22Rv1 (cell line): ENCODE results near the gene NYAP2.

Source experiments
- H3K27ac ChIP-seq: fragments of 450-650 bp; 2 replicates; pipeline ENCODE4 v1.5.1; 2017
- CTCF ChIP-seq: fragments of 450-650 bp; IDR thresholded peaks from 2 replicates; pipeline ENCODE4 v1.5.1; 2017; ENCODE audit warnings: mild to moderate bottlenecking
- ZFX ChIP-seq: fragments of 450-650 bp; IDR thresholded peaks from 2 replicates; pipeline ENCODE4 v1.6.1; 2017; ENCODE audit warnings: antibody characterized with exemption, borderline replicate concordance

Gene NYAP2

GRCh38 chr2:225472161-225472560 is 72.7 kb downstream of the NYAP2 start:
- no peak for TF ChIP-seq ZFX
- TF ChIP-seq CTCF, result no peak
- H3K27ac ChIP-seq, result no peak overlapping the region

- TF ChIP-seq CTCF, result no peak
- no peak for TF ChIP-seq ZFX
- H3K27ac ChIP-seq, result no peak overlapping the region
Observed at GRCh38 chr2:225479386-225479785, 79.9 kb downstream of the NYAP2 start.

- no peak overlapping the region for H3K27ac ChIP-seq
- TF ChIP-seq ZFX (no peak), CTCF (no peak)
Observed at GRCh38 chr2:225484751-225485150, 85.2 kb downstream of the NYAP2 start.

- H3K27ac ChIP-seq, result no peak overlapping the region
- no peak for TF ChIP-seq ZFX
- TF ChIP-seq CTCF, result no peak
Observed at GRCh38 chr2:225486236-225486635, 86.7 kb downstream of the NYAP2 start.

- H3K27ac ChIP-seq, result no peak overlapping the region
- no peak for TF ChIP-seq CTCF
- no peak for TF ChIP-seq ZFX
Observed at GRCh38 chr2:225487878-225488416, 88.4 kb downstream of the NYAP2 start.

GRCh38 chr2:225488743-225489142 is 89.2 kb downstream of the NYAP2 start:
- no peak overlapping the region for H3K27ac ChIP-seq
- TF ChIP-seq CTCF, result no peak
- no peak for TF ChIP-seq ZFX

- TF ChIP-seq ZFX, result no peak
- no peak for TF ChIP-seq CTCF
- H3K27ac ChIP-seq, result no peak overlapping the region
Observed at GRCh38 chr2:225493420-225494099, 94.0 kb downstream of the NYAP2 start.
